ENCODE results near the gene CLTC.

Gene CLTC

GRCh38 chr17:59707149-59707970 lies 87.7 kb downstream of the CLTC start, which contains the start of the genes PTRH2 and VMP1:
TSS of gene PTRH2 (minus strand) at chr17:59707430. CDS start at chr17:59697978, 9,452 bp downstream.
TSS of gene VMP1 (plus strand) at chr17:59707654. CDS start at chr17:59731447, 23,793 bp downstream.
- TF ChIP-seq TAF1 (IDR thresholded peaks at IDR 0.05; ENCODE audit: borderline replicate concordance, insufficient read depth, low read length) (peak; percentile 97; the same call in 1 of the 2 replicates), SIN3A (IDR thresholded peaks at IDR 0.05; ENCODE audit: borderline replicate concordance, insufficient read depth, low read length) (peak; percentile 98), REST (IDR thresholded peaks at IDR 0.05; ENCODE audit: insufficient read depth in 1 of 2, low read depth in 2 of 2, low read length in 2 of 2) (no peak; a peak in 1 of 4 replicates), FOXP2 (optimal IDR thresholded peaks at IDR 0.05; ENCODE audit: borderline replicate concordance, extremely low read depth, extremely low read length, insufficient read depth) (peak; percentile 76), POLR2AphosphoS5 (IDR thresholded peaks at IDR 0.05; ENCODE audit: low read depth, low read length) (peak; percentile 95)

GRCh38 chr17:59707971-59708430 lies 88.3 kb downstream of the CLTC start:
- TF ChIP-seq SIN3A (IDR thresholded peaks at IDR 0.05; ENCODE audit: borderline replicate concordance, insufficient read depth, low read length) (no peak), POLR2AphosphoS5 (IDR thresholded peaks at IDR 0.05; ENCODE audit: low read depth, low read length) (no peak), REST (IDR thresholded peaks at IDR 0.05; ENCODE audit: insufficient read depth in 1 of 2, low read depth in 2 of 2, low read length in 2 of 2) (no peak), FOXP2 (optimal IDR thresholded peaks at IDR 0.05; ENCODE audit: borderline replicate concordance, extremely low read depth, extremely low read length, insufficient read depth) (no peak), TAF1 (IDR thresholded peaks at IDR 0.05; ENCODE audit: borderline replicate concordance, insufficient read depth, low read length) (no peak)

GRCh38 chr17:59711936-59712335 lies 92.2 kb downstream of the CLTC start:
- TF ChIP-seq FOXP2 (optimal IDR thresholded peaks at IDR 0.05; ENCODE audit: borderline replicate concordance, extremely low read depth, extremely low read length, insufficient read depth) (no peak), POLR2AphosphoS5 (IDR thresholded peaks at IDR 0.05; ENCODE audit: low read depth, low read length) (no peak), SIN3A (IDR thresholded peaks at IDR 0.05; ENCODE audit: borderline replicate concordance, insufficient read depth, low read length) (no peak), REST (IDR thresholded peaks at IDR 0.05; ENCODE audit: insufficient read depth in 1 of 2, low read depth in 2 of 2, low read length in 2 of 2) (no peak), TAF1 (IDR thresholded peaks at IDR 0.05; ENCODE audit: borderline replicate concordance, insufficient read depth, low read length) (no peak)

- TF ChIP-seq FOXP2 (optimal IDR thresholded peaks at IDR 0.05; ENCODE audit: borderline replicate concordance, extremely low read depth, extremely low read length, insufficient read depth) (no peak), POLR2AphosphoS5 (IDR thresholded peaks at IDR 0.05; ENCODE audit: low read depth, low read length) (no peak), REST (IDR thresholded peaks at IDR 0.05; ENCODE audit: insufficient read depth in 1 of 2, low read depth in 2 of 2, low read length in 2 of 2) (no peak), SIN3A (IDR thresholded peaks at IDR 0.05; ENCODE audit: borderline replicate concordance, insufficient read depth, low read length) (no peak), TAF1 (IDR thresholded peaks at IDR 0.05; ENCODE audit: borderline replicate concordance, insufficient read depth, low read length) (no peak)
Observed at GRCh38 chr17:59712862-59713261, 93.2 kb downstream of the CLTC start.
